ENCODE results near the gene GRIA1.

DNA sequence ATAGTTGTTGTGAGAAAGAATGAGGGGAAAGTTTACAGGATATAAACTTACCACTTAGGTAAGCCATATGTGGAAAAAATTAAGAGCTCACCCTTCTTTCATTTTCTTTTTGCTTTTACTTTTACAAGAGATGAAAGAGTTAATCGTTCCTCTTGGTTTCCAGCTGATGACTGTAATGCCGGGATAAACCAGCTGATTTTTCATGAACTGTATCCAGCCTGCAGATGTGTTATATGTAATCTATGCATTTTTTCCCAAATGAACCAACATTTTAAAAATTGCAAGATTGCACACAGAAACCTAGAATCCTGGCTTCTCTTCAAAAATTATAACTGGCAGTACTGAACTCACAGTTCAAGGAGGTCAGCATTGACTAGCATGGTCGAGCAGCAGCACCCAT lies 185.9 kb downstream of the GRIA1 start:
- TF ChIP-seq TAF1 (IDR thresholded peaks at IDR 0.05; ENCODE audit: borderline replicate concordance, insufficient read depth, low read length): no peak
- TF ChIP-seq POLR2AphosphoS5 (IDR thresholded peaks at IDR 0.05; ENCODE audit: low read depth, low read length): no peak
- no peak for TF ChIP-seq REST (IDR thresholded peaks at IDR 0.05; ENCODE audit: insufficient read depth in 1 of 2, low read depth in 2 of 2, low read length in 2 of 2)

All from PFSK-1 (cell line).